OCI-LY3 (cell line): Measurements from ENCODE around the gene MAGI2.

ENCODE experiments used
- EZH2phosphoT487 ChIP-seq: fragments of 200-600 bp; shearing (Covaris generic); IDR thresholded peaks from 2 replicates; pipeline ENCODE4 v1.6.1; 2018; ENCODE audit warnings: antibody characterized with exemption, mixed run types, low read depth
- TF ChIP-seq, protein P1 (sequence below): fragments of 200-600, 300-600 bp; sonication (generic); IDR thresholded peaks from 2 replicates; pipeline ENCODE4 v1.5.1; 2014; ENCODE audit warnings: antibody characterized with exemption, low read length, low read depth

DNA sequence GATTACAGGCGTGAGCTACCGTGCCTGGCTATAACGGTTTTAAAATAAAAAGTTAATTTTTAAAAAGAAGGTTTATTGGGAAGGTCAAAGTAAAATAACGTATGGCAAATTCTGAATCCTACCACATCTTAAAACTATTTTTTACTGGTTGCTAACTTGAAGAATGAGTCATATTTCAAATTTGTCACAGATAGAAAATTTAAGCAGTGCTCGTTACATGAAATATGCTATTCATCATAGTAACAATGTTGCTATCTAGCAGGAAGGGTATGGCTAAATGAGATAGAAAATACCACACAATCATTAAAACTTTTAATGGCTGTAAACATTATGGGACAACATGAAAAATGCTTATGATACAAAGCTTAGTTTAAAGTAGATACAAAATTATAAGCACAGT, 1154.4 kb downstream of the MAGI2 start:
- TF ChIP-seq, protein P1, sequence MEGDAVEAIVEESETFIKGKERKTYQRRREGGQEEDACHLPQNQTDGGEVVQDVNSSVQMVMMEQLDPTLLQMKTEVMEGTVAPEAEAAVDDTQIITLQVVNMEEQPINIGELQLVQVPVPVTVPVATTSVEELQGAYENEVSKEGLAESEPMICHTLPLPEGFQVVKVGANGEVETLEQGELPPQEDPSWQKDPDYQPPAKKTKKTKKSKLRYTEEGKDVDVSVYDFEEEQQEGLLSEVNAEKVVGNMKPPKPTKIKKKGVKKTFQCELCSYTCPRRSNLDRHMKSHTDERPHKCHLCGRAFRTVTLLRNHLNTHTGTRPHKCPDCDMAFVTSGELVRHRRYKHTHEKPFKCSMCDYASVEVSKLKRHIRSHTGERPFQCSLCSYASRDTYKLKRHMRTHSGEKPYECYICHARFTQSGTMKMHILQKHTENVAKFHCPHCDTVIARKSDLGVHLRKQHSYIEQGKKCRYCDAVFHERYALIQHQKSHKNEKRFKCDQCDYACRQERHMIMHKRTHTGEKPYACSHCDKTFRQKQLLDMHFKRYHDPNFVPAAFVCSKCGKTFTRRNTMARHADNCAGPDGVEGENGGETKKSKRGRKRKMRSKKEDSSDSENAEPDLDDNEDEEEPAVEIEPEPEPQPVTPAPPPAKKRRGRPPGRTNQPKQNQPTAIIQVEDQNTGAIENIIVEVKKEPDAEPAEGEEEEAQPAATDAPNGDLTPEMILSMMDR, result no peak
- TF ChIP-seq EZH2phosphoT487, result no peak
